Neural crest cell (in vitro differentiated cells): ENCODE data around the gene TSPAN18. TPM values are rescaled to one million over a fixed set of nuclear protein-coding genes. Genes with fewer than 3 reads are reported as not detected.

ENCODE experiments used
- DNase-seq: peaks from one replicate; pipeline ENCODE4 v3.0.0; 2021; ENCODE audit warnings: low read depth, mixed read lengths, low spot score
- H3K27ac Mint-ChIP-seq: one replicate; pipeline ENCODE4 v1.8.0; 2021; ENCODE audit warnings: mild to moderate bottlenecking, mixed read lengths; ENCODE audit not compliant: unreplicated experiment
- H3K27me3 Mint-ChIP-seq: 2 replicates; pipeline ENCODE4 v1.8.0; 2021; ENCODE audit warnings: low read depth, mild to moderate bottlenecking, mixed read lengths
- H3K36me3 Mint-ChIP-seq: 2 replicates; pipeline ENCODE4 v1.8.0; 2021; ENCODE audit warnings: low read depth, mild to moderate bottlenecking, mixed read lengths
- H3K4me1 Mint-ChIP-seq: 2 replicates; pipeline ENCODE4 v1.8.0; 2021; ENCODE audit warnings: mixed read lengths
- H3K4me3 Mint-ChIP-seq: one replicate; pipeline ENCODE4 v1.8.0; 2021; ENCODE audit warnings: mild to moderate bottlenecking, mixed read lengths
- H3K9me3 Mint-ChIP-seq: 2 replicates; pipeline ENCODE4 v1.8.0; 2021; ENCODE audit warnings: mixed read lengths
- total RNA-seq: library from RNA; stranded (reverse); gene quantifications from 2 replicates; pipeline ENCODE4 v1.2.1, GENCODE V29; 2021
- TF ChIP-seq, protein P1 (sequence below): fragments of 200-600 bp; sonication (generic); conservative IDR thresholded peaks from 2 replicates; pipeline ENCODE4 v1.5.0; 2021; ENCODE audit warnings: antibody characterized with exemption, mild to moderate bottlenecking

Gene TSPAN18
- total RNA-seq, 1 donor from 2014 or later, result 125 TPM

DNA sequence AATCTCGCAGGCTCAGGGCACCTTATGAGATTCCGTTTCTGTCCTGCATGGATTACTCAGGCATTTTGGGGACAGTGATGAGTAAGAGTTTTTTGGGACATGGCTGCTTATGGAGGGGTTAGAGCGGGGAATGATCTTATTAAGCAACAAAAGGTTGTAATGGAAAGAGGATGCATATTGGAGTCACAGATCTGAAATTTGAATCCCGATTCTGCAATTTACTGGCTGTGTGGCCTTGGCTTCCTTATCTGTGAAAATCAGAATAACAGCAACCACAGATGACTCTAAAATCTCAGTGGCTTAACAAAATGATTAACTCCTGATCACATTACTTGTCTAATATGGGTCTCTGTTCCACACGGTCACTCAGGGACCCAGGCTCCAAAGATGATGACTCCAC, 5.8 kb downstream of the TSPAN18 start:
- H3K9me3 Mint-ChIP-seq, result no peaks in the 10 kb centered on the region
- H3K36me3 Mint-ChIP-seq, result peaks cover 2% of the 10 kb centered on the region
- no peak overlapping the region for H3K27ac Mint-ChIP-seq
- TF ChIP-seq, protein P1, sequence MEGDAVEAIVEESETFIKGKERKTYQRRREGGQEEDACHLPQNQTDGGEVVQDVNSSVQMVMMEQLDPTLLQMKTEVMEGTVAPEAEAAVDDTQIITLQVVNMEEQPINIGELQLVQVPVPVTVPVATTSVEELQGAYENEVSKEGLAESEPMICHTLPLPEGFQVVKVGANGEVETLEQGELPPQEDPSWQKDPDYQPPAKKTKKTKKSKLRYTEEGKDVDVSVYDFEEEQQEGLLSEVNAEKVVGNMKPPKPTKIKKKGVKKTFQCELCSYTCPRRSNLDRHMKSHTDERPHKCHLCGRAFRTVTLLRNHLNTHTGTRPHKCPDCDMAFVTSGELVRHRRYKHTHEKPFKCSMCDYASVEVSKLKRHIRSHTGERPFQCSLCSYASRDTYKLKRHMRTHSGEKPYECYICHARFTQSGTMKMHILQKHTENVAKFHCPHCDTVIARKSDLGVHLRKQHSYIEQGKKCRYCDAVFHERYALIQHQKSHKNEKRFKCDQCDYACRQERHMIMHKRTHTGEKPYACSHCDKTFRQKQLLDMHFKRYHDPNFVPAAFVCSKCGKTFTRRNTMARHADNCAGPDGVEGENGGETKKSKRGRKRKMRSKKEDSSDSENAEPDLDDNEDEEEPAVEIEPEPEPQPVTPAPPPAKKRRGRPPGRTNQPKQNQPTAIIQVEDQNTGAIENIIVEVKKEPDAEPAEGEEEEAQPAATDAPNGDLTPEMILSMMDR, result no peak
- H3K27me3 Mint-ChIP-seq, result no peaks in the 10 kb centered on the region
- DNase-seq, result no peak
- peaks cover 84% of the 10 kb centered on the region for H3K4me1 Mint-ChIP-seq
- H3K4me3 Mint-ChIP-seq, result peak overlapping the region; percentile 20

DNA sequence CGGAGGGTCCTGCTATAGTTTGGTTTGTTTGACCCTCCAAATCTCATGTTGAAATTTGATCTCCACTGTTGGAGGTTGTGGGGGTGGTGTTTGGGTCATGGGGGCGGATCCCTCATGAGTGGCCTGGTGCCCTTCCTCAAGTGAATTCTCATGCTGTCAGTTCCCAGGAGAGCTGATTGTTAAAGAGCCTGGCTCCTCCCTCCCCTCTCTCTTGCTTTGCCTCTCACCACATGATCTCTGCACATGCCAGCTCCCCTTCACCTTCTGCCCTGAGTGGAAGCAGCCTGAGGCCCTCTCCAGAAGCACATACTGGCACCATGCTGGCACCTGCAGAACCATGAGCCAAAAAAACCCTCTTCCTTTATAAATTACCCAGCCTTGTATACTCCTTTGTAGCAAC, 7.1 kb downstream of the TSPAN18 start:
- peak overlapping the region; percentile 52 for H3K4me3 Mint-ChIP-seq
- TF ChIP-seq, protein P1, result no peak
- no peak for DNase-seq
- H3K27me3 Mint-ChIP-seq, result no peaks in the 10 kb centered on the region
- H3K4me1 Mint-ChIP-seq, result peaks cover 84% of the 10 kb centered on the region
- peaks cover 7% of the 10 kb centered on the region for H3K36me3 Mint-ChIP-seq
- peak overlapping the region; percentile 93 for H3K27ac Mint-ChIP-seq
- H3K9me3 Mint-ChIP-seq, result no peaks in the 10 kb centered on the region

DNA sequence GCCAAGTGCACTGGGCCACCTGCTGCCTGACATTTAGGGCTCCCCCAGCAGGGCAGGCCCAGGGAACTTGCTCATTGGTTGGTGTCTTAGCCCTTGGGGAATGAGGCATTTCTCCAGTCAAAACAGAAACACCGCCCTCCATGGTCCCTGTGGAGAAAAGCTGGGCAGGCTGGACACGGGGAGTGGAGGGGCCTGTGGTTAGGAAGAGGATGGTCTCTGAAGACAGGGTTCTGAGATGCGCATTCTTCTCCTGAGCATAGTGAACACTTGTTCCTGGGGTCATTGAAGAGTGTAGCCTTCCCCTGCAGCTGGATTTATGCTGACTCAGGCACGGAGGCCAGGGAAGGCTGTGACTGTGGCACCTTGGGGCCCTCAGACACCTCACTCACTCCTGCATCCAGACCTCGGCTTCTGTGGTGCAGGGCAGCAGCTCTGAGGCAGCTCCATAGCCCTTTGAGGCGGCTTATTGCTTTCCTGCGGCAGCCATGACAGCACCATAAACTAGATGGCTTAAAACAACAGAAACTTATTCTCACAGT, 8.2 kb downstream of the TSPAN18 start:
- Mint-ChIP-seq H3K36me3 (peaks cover 7% of the 10 kb centered on the region), H3K27ac (peak overlapping the region; percentile 13), H3K4me1 (peaks cover 81% of the 10 kb centered on the region), H3K27me3 (no peaks in the 10 kb centered on the region), H3K9me3 (no peaks in the 10 kb centered on the region), H3K4me3 (no peak overlapping the region)
- TF ChIP-seq, protein P1, result no peak
- no peak for DNase-seq

DNA sequence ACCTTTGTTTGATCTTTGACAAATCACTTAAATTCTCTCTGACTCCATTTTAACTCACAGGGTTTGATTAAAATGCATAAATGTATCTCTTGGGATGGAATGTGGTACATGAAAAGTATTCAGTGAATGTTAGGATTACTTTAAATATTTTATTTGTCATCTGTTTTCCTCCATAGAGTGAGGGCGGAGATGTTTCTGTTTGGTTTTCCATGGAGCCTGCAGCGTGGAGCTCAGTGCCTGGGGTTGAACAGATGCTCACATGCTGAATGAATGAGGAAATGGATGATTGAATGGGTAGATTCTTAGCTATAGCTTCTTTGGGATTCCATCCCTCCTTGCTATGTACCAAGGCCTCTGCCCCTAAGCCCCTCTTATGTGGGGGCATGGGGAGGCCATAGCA, 10.0 kb downstream of the TSPAN18 start:
- peaks cover 7% of the 10 kb centered on the region for H3K36me3 Mint-ChIP-seq
- TF ChIP-seq, protein P1, result no peak

DNA sequence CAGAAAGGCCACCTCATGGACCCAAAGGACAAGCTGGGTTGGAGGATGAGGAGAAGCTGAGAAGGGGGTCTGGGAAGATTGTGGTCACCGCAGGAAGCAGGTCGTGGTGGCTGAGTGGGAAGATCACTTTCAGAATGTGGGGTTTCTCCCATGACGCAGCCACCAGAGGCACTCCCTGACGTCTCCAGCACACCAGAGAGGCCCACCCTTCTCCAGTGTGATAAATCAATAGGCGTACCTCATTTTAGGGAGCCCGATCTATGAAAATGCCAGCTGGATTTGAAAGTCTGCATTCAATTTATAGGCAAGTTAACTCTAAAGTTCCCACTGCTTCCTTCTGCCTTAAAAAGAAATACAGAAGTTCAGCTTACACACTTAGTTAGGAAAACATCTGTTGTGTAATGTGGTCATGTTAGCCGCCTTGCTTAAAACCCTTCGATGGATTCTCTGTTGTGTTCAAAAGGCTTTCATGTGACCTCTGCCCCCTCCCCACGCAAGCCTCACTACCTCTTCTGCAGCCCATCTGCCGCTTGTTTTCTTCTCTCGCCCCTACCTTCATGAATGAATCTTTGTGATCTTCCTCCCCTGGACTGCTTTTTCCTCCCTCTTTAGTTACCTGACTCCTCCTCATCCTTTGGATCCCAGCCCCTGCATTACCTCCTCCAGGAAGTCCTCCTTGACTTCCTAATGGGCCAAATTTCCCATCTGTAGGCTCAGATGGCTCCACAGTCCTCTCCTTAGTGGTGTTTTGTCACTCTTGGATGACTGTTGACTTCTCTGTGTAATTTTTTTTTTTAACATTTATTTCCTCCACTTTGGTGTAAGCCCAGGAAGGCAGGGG, 10.7 kb downstream of the TSPAN18 start:
- no peak for DNase-seq
- Mint-ChIP-seq H3K9me3 (no peaks in the 10 kb centered on the region), H3K36me3 (peaks cover 7% of the 10 kb centered on the region), H3K4me1 (peaks cover 82% of the 10 kb centered on the region), H3K27ac (peak overlapping the region; percentile 72), H3K27me3 (no peaks in the 10 kb centered on the region), H3K4me3 (peak overlapping the region; percentile 12)
- TF ChIP-seq, protein P1, result no peak

More for the DNA sequence above, 10.0 kb downstream of the TSPAN18 start:
- DNase-seq, result no peak
- Mint-ChIP-seq H3K9me3 (no peaks in the 10 kb centered on the region), H3K27me3 (no peaks in the 10 kb centered on the region), H3K4me3 (peak overlapping the region; percentile 36), H3K4me1 (peaks cover 83% of the 10 kb centered on the region), H3K27ac (no peak overlapping the region)
